H4 (cell line): ENCODE data around the gene GPHN. TPM values are rescaled to one million over a fixed set of nuclear protein-coding genes. Genes with fewer than 3 reads are reported as not detected.

ENCODE experiments used
- DNase-seq: peaks from one replicate; pipeline ENCODE4 v3.0.0-alpha.2; 2015; ENCODE audit warnings: low spot score
- total RNA-seq: library from RNA; depleted of rRNA; stranded (reverse); fragments of >200 nt; shearing (Covaris generic); gene quantifications from 2 replicates; pipeline ENCODE4 v1.2.3, GENCODE V29; 2014; rRNA removed

GPHN gene
- total RNA-seq, result 11.6 and 44.6 TPM in 2 replicates

GRCh38 chr14:66507722-66508546 lies at the start of gene GPHN:
TSS of gene GPHN (plus strand) at chr14:66508147.
- peak; percentile 98 for DNase-seq

DNA sequence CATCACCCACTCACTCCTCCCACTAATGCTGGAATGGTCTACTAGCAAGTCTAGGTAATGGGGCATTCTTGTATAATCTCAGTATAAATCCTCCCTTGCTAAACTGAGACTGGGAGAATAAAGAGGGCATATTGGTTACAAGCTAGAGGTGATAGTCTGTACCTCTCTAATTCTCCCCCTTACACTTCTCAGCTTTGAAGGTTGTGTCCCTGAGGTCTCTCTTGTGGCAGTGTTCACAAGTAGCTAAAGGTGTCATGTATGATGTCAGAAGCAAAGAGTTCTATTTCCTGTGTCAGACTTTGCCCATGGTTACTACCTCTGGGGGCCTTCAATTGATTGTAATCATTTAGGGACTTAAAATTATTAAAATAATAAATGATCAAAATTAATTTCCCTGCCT lies 48.3 kb upstream of the GPHN start:
- no peak for DNase-seq

- no peak for DNase-seq
Measured at GRCh38 chr14:66464261-66464660, 43.7 kb upstream of the GPHN start.

DNA sequence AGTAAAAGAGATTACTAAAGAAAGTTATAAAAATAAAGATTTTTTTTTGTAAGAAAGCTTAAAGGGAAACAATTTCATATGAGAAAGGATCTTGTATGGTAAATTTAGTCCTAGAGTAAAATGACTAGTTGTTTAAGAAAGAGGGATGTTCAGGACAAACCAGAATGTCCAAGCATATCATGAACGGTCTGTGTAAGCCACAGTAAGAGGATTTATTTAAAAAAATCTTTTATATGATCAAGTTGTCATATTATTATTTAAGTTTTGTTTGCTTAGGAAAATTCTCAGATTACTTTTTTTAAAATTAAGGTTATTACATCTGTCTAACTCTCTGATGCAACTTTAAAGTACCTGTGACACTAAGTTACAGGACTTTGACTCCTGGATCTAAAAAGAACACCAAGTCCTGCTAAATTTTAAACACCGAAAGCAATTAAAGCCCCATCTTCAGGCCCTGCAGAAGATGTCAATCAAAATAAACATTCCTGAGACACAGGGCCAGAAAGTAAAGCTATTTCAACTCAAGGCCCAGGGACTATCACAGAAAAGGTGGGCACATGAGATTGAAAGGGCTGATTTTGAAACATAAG lies 39.1 kb upstream of the GPHN start:
- no peak for DNase-seq

DNA sequence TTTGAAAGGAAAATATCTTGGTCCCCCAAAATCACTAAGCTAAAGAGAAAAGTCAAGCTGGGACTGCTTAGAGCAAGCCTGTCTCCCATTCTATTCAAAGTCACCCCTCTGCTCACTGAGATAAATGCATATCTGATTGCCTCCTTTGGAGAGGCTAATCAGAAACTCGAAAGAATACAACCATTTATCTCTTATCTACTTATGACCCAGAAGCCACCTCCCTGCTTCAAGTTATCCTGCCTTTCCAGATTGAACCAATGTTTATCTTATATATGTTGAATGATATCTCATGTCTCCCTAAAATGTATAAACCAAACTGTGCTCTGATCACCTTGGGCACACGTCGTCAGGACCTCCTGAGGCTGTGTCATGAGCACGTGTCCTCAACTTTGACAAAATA lies 36.4 kb upstream of the GPHN start:
- DNase-seq, result no peak

DNA sequence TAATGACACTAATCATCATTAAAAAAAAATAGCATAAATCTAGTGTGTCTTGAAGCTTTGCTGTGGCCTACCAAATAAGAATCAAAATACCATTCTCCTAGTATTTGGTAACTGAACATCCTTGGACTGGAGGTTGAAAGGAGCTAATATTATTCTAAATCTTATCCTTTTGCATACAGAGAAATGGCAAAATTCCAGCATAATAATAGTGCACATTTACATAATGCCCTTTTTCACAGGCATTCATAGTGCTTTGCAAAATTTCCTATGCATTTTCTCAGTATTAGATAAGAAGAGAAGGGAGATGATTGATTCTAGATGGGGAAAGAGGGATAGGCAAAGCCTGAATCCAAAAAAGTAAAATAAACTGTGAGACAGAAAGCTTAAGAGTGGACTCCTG lies 35.7 kb upstream of the GPHN start:
- no peak for DNase-seq

- no peak for DNase-seq
Measured at GRCh38 chr14:66473223-66473622, 34.7 kb upstream of the GPHN start.

GRCh38 chr14:66476964-66477363 lies 31.0 kb upstream of the GPHN start:
- DNase-seq, result no peak

DNA sequence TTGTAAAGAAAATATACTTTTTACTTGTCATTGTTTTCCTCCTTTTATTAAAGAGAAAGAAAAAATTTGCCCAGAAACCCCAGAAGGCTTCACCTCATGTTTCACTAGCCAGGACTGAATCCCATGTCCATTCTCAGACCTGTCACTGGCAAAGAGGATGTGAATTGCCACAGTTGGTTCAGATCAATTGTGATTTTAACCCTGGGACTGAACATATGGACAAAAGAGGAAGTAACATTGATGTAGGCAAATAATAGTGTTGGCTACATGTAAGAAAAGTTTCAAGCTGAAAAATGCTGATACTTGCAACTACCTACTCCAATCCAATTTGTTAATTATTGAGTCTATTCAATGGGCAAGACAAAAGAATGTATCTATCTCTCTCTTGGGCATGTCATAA lies 30.4 kb upstream of the GPHN start:
- no peak for DNase-seq

- DNase-seq, result no peak
Measured at GRCh38 chr14:66482873-66483272, 25.1 kb upstream of the GPHN start.

- DNase-seq, result no peak
Measured at GRCh38 chr14:66483322-66483721, 24.6 kb upstream of the GPHN start.

- DNase-seq, result no peak
Measured at GRCh38 chr14:66485029-66485428, 22.9 kb upstream of the GPHN start.

DNA sequence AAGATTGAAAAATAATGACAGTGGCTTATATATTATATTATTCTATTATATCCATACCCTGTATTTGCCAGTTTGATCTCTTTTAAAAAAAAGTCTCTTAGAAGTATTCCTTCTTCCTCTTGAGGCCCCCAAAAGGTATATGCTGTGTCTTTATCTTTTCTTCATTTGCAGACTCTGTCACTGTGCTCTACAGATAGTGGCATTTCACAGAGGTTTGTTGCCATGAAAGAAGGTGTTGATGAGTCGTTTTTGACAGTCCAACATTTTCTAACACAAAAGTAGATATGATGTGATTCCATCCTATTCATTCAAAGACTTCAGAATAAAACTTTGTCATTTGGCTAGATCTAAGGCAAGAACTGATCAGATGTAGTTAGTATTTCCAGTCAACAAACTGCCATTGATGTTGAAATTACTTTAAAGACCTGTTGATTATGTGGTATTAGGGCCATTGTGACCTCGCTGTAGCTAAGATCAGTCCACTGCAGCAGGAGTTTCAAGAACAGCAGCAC lies 22.0 kb upstream of the GPHN start, which contains the start of gene CCDC196:
TSS of gene CCDC196 (plus strand) at position 462 of the 512 bp plus-strand sequence. CDS start 132 bp downstream, outside the sequence.
- DNase-seq, result no peak

DNA sequence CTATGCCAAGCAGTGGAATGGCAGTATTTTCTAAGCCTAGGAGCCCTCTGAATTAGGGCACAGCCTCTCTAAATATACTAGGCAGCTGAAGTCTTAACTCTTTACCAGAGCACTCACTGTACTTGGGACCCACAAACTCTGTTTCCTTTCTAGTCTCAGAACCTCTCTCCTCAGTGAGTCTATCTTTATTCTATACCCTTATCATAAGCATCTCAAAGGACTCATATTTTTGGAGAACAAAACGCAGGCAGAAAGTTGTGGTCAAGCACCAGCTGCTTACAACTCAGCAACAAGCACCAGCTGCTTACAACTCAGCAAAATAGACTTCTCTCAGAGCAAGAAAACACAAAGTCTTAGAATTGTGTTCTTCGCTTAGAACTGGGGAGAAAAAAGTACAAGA lies 20.8 kb upstream of the GPHN start:
- DNase-seq, result no peak

DNA sequence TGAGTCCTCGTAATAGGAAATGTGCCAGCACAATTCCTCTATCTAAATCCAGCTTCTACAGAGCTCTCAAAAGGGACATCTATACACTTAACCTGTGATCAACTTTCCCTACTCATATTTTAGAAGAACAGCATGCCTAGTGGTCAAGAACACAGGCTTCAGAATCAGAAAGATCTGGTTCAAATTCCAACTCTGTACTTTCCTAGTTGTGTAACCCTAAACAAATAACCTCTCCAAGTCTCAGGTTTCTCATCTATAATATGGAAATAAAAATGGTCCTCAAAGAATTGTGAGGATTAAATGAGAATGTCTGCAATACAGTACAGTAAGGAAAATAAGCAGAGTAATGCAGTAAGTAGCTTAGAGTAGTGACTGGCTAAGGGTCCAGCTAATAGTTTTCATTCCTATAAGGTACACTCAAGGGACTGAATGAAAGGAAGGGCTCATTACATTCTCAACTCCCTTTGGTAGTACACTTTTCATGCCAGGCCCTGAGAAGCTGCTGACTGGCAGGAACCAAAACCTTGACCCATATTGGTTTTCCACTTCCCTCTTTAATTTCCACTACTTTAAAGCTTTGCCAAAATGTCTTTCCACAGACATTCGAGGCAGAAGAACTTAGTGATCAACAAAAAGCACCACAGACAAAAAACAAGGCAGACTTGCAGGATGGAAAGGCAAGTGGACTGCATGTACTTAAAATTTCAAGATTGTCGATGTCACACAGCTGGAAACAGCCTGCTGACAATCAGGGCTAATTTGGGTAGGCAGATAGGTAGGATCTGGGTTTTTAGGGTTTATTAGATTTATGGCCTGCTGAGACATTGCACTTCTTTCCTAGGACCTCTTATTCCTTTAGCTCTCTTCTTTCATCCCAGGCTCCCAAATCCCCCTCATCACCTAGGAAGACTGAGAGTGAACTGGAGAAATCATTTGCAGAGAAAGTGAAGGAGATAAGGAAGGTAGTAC lies 17.5 kb upstream of the GPHN start:
- no peak for DNase-seq

- DNase-seq, result no peak
Measured at GRCh38 chr14:66493750-66494149, 14.2 kb upstream of the GPHN start.

- peak; percentile 62 for DNase-seq
Measured at GRCh38 chr14:66495218-66496098, 12.5 kb upstream of the GPHN start.

GRCh38 chr14:66496188-66496807 lies 11.6 kb upstream of the GPHN start:
- no peak for DNase-seq

- no peak for DNase-seq
Measured at GRCh38 chr14:66496911-66497310, 11.0 kb upstream of the GPHN start.

DNA sequence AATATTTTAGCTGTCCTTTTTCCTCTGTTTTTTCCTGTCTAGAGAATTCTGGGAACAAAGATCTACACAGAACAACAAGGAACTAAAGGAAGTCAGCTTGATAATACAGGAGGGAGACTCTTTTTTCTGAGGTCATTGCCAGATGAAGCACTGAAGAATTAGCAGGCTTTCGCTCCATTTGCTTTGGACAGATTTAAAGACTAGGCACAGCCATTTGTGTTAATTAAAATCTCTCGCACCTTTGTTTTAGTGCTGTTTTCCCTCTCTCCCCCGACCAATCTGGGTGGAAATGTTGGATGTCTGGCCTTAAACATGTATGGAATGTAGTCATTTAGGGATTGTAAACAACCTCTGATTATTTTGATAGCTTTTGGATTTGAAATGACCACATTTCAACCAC lies 9.6 kb upstream of the GPHN start:
- DNase-seq, result no peak
